ENCODE data around the gene GNAS-AS1.

Gene GNAS-AS1

GRCh38 chr20:58807801-58808200, 42.9 kb downstream of the GNAS-AS1 start:
- no peak for DNase-seq

GRCh38 chr20:58803533-58803932, 47.2 kb downstream of the GNAS-AS1 start:
- DNase-seq, result no peak

DNA sequence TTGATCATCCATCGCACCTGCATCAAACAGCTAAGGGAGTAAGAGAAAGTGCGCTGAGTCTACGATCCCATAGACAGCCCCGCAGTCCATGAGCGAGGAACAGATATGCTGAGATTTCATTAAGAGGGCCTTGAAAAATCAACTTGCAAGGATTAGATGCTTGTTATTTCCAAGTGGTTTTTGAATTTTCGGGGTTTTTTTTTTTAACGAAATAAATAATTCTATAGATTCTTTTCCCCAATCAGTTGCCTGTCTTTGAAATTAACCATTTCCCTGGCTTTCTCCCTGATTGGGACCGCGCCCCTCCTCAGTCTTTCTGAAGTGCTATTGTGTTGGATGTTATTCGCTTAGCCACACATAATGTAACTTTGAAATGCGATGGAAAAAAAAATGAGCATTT, 48.6 kb downstream of the GNAS-AS1 start:
- no peak for DNase-seq

GRCh38 chr20:58800134-58800871, 50.4 kb downstream of the GNAS-AS1 start:
- DNase-seq, result no peak

GRCh38 chr20:58797371-58798338, 53.0 kb downstream of the GNAS-AS1 start:
- no peak for DNase-seq

DNA sequence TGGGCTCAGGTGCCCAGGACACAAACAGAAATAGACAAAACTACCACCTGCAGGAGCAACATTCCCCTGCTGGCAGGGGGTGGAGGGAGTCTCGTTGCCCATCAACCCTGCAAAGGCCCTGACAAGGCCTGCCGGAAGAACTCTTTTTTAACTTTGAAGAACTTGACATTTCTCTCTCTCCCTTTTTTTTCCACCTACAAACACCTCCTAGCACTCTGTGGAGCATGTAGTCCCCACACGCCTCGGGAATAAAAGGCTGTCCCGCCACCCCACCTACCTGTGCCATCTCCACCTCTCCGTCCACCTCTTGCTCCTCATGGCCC, 54.8 kb downstream of the GNAS-AS1 start:
- no peak for DNase-seq

- no peak for DNase-seq
These were observed 55.4 kb downstream of the GNAS-AS1 start for GRCh38 chr20:58795181-58795922.

DNA sequence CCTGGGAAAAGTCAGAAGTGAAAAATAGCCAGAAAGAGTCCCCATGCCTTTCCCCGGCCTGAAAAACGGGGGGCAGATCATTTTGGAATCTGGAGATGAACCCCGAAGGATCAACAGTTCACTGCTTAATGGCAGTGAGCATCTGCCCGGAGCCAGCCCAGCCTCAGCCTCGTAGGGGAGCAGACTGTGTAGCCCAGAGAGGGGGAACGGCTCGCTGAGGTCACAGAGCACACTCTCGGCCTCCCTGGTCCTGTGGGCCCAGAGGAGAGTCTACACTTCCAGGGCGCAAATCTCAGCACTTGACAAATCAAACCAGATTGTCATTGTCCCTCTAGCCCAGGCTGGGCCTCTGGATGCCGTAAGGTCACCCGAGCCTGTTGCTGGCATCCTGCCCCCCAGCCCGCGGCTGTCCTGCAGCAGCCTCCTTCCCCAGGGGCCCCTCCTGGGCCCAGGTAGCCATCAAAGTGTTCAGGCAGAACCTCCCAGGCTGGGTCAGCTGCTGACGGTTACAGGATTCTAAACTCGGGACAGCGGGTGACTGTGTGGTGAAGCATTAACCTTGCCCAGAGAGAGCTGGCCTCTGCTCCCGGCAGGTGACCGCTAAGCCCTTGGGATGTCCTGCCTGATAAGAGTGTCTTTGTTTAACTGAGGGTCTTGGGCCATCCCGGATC, 56.1 kb downstream of the GNAS-AS1 start:
- DNase-seq, result no peak

- no peak for DNase-seq
These were observed 56.9 kb downstream of the GNAS-AS1 start for GRCh38 chr20:58793512-58794420.

- DNase-seq, result no peak
These were observed 58.3 kb downstream of the GNAS-AS1 start for GRCh38 chr20:58792426-58792825.

DNA sequence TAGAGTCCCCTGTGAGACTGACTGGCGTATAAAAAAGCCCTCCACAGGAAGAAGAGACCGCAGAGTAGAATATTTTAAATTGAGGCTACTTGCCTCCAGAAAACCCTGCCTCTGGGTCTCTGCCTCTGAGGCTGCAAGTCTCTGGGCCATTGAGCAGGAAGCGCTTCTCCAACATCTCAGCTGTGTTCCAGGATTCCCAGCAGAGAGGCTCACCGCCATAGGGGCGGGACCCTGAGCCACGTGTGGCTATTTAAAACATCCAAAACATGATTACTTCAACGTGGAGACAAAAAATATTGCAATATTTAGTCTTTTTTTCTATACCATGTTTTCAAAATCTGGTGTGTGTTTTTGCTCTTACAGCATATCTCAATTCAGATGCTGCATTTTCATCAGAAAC, 59.4 kb downstream of the GNAS-AS1 start:
- DNase-seq, result no peak

DNA sequence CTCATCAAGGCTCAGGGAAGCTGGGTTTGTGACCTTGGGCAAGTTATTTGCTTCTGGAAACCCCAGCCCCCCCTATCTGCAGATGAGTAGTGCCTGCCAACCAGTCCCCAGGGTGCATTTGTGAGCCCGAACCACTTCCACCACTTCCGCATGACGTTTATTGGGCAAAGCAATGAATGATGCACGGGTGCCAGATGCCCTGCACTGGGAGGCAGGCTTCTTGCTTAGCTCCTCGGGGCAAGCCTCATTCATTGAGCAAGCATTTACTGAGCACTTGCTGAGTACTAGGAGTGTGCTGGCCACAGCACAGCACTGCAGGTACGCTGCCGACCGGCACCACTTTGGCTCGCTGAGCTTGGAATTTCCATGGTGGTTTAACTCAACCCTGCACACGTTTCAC, 60.2 kb downstream of the GNAS-AS1 start:
- no peak for DNase-seq

- DNase-seq, result no peak
These were observed 61.7 kb downstream of the GNAS-AS1 start for GRCh38 chr20:58788896-58789544.

GRCh38 chr20:58787211-58788005, 63.3 kb downstream of the GNAS-AS1 start:
- DNase-seq, result no peak

DNA sequence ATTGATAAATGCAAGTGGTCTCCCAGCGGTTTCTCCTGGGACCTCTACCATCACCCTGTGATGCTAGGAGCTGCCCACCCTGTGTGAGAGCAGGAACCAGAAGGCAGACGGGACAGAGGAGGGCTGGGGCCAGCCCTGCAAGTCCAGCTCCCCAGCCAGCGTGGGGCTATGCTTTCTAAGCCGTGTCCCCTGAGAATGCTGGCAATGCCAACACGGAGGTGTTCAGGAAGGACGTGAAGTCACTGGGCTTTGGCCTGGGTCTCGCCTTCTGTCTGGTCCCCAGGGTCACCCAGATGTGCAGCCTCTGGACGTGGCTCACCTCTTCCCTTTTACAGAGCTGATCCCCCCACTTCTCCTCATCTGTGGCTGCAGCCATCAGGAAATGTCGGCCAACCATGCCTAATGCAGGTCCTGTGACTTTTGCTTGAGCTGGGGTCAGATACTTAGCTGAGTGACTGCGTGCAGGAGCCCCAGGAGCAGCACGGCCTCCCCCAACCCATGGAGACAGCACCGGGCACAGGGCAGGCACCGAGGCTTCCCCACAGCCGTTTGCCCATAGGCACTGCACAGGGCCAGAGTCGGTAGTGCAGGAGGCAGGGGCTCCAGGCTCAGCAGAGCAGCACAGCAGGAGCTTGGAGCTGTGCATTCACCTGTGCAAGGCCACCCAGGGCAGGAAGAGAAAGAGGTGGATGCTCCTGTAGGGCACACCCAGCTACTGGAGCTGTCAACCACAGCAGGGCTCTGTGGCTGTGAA, 66.2 kb downstream of the GNAS-AS1 start:
- no peak for DNase-seq

DNA sequence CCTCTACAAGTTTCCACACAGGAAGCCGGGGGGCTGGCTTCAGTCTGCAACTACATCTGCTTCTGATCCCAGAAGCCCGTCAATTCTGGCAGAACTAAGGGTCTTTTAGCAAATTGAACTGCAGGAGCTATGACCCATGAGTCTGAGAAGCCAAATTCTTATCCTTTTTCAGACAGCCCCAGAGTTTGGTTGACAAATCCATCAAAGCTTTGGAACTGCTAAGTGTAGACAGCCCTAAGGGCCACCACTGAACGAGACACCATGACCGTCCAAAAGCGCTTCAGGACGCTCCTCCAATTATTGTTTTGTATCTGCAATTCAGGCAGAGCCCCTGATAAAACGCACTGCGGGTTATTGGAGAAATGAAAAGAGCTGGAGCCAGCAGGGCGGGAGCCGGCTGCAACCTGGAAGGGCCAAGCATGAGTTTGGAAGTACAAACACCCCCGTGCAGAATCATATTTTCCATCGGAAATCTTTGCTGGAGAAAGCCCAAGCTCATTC, 67.1 kb downstream of the GNAS-AS1 start:
- no peak for DNase-seq

- no peak for DNase-seq
These were observed 69.6 kb downstream of the GNAS-AS1 start for GRCh38 chr20:58781138-58781537.

DNA sequence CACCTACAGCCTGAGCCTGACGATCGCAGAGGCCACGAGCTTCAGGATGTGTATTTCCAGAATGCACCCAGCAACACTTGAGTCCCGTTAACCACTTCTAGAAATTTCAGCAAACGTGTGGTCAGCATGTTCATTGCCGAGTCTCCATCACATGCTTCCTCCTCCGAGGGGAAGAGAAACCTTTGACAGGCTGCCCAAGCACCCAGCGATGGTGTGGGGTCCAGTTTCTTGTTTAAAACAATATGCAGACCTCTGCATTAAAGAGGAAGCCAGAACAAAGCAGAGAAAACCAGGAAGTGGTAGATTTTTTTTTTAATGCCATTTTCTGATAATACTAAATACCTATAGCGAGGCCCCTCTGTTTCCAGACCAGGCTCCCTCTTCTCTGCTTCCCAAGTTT, 71.9 kb downstream of the GNAS-AS1 start:
- DNase-seq, result no peak

DNA sequence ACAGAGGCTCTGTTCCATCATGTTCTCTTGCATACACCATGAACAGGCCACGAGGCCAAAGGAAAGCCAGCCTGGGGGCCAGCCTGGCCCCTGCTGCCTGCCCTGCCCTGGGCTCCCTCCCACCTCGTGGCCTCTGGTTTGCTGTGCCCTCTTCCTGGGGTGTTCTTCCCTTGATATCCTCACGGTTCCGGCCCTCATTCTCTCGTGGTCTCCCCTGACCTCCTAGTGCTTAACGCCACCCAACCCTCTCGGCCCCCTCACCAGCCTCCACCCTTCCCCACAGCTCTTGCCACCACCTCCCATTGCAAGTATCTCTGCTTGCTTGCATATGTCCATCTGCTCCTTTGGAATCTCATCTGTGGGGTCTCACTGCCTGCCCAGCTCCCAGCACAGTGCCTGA, 73.0 kb downstream of the GNAS-AS1 start:
- DNase-seq, result no peak
